ENCODE results near the gene ZNF487. TPM values are rescaled to one million over a fixed set of nuclear protein-coding genes. Genes with fewer than 3 reads are reported as not detected.
A peak's percentile ranks its signal among the peaks of the same experiment; 100 is the strongest.

ZNF487 gene
- polyA plus RNA-seq, 1 experiment, result 4.5 TPM

- Histone ChIP-seq H3K36me3 (ENCODE audit: control insufficient read depth, insufficient read depth, low read length) (peaks cover 14% of the 10 kb centered on the region), H3K27me3 (ENCODE audit: control insufficient read depth, insufficient read depth, low read length) (no peaks in the 10 kb centered on the region), H3K4me3 (ENCODE audit: low read depth, low read length) (peak overlapping the region; percentile 44)
- no peak for TF ChIP-seq CTCF (IDR thresholded peaks at IDR 0.05; ENCODE audit: insufficient read depth, low read depth, low read length)
- DNase-seq (ENCODE audit: low read depth), result no peak
- ChIA-PET POLR2A (no interaction called here), CTCF (interaction anchor here (0.5 to 1.3 kb wide), 4 partner anchors 10 to 244 kb away, joined by 3 to 4 read pairs (median 3); no protein-coding TSS in a partner anchor)
These were observed 41.3 kb upstream of the ZNF487 start for GRCh38 chr10:43395571-43396060.

- H3K27me3 ChIP-seq (ENCODE audit: control insufficient read depth, insufficient read depth, low read length), result no peaks in the 10 kb centered on the region
- H3K36me3 ChIP-seq (ENCODE audit: control insufficient read depth, insufficient read depth, low read length), result peaks cover 14% of the 10 kb centered on the region
- CTCF ChIA-PET, result interaction anchor here (0.5 to 1.3 kb wide), 4 partner anchors 9 to 245 kb away, joined by 3 to 4 read pairs (median 3); no protein-coding TSS in a partner anchor
- DNase-seq (ENCODE audit: low read depth), result no peak
- H3K4me3 ChIP-seq (ENCODE audit: low read depth, low read length), result peak overlapping the region; percentile 44
- TF ChIP-seq CTCF (IDR thresholded peaks at IDR 0.05; ENCODE audit: insufficient read depth, low read depth, low read length), result no peak
- POLR2A ChIA-PET, result no interaction called here
These were observed 40.6 kb upstream of the ZNF487 start for GRCh38 chr10:43396061-43396927.

- no peak for TF ChIP-seq CTCF (IDR thresholded peaks at IDR 0.05; ENCODE audit: insufficient read depth, low read depth, low read length)
These were observed 39.8 kb upstream of the ZNF487 start for GRCh38 chr10:43396928-43397624.

GRCh38 chr10:43398939-43399319 lies 38.0 kb upstream of the ZNF487 start:
- Histone ChIP-seq H3K4me3 (ENCODE audit: low read depth, low read length) (no peak overlapping the region), H3K36me3 (ENCODE audit: control insufficient read depth, insufficient read depth, low read length) (peaks cover 3% of the 10 kb centered on the region), H3K27me3 (ENCODE audit: control insufficient read depth, insufficient read depth, low read length) (no peaks in the 10 kb centered on the region)
- DNase-seq (ENCODE audit: low read depth), result no peak
- TF ChIP-seq CTCF (IDR thresholded peaks at IDR 0.05; ENCODE audit: insufficient read depth, low read depth, low read length), result no peak
- POLR2A ChIA-PET, result no interaction called here
- CTCF ChIA-PET, result no interaction called here

More at GRCh38 chr10:43396928-43397624, 39.8 kb upstream of the ZNF487 start:
- no peak for DNase-seq (ENCODE audit: low read depth)
- H3K36me3 ChIP-seq (ENCODE audit: control insufficient read depth, insufficient read depth, low read length), result peaks cover 11% of the 10 kb centered on the region
- POLR2A ChIA-PET, result no interaction called here
- CTCF ChIA-PET, result interaction anchor here (0.8 to 1.3 kb wide), 3 partner anchors 8 to 61 kb away, joined by 3 to 4 read pairs (median 3); no protein-coding TSS in a partner anchor
- H3K27me3 ChIP-seq (ENCODE audit: control insufficient read depth, insufficient read depth, low read length), result no peaks in the 10 kb centered on the region
- peak overlapping the region; percentile 44 for H3K4me3 ChIP-seq (ENCODE audit: low read depth, low read length)
